ENCODE measurements around the gene TP73.

GRCh38 chr1:3711381-3711779 is 59.1 kb downstream of the TP73 start:
- no peak for TF ChIP-seq POLR2A (IDR thresholded peaks at IDR 0.05)
- no peak for TF ChIP-seq CTCF (IDR thresholded peaks at IDR 0.05)
- no peak for TF ChIP-seq POLR2AphosphoS5 (IDR thresholded peaks at IDR 0.05)
